Measurements from ENCODE around the gene ADGB. TPM values are rescaled to one million over a fixed set of nuclear protein-coding genes. Genes with fewer than 3 reads are reported as not detected.
"Not testable (repeated sequence)": the region's sequence is repeated elsewhere in the genome, so short reads cannot be mapped to it uniquely, and the experiment has no call there.

Gene ADGB
- total and polyA plus RNA-seq, 2 donors (not counting 1 experiment from before 2014, with no cell fraction given) = not detected

DNA sequence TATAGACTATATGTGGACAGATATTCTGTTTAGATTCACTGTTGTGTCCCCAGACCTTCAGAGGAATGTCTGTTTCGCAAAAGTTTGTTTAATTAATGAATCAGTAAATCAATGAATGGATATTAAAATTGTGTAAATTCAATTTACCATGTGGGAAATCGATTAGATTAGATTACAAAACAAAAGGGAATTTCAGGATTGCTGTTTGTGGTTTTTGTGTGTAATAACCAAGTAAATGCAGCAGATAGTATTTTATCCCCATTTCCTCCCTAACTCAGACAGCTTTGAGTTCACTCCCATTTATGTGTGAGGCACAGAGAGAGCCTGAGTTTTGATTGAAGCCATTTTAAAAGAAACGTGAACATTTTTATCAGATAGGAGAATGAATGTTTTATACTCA is 214.8 kb downstream of the ADGB start:
- Histone ChIP-seq H3K27me3 (ENCODE audit: control insufficient read depth, insufficient read depth, low read length) (no peaks in the 10 kb centered on the region), H3K4me3 (replicated peaks in 1 of 4; ENCODE audit: control extremely low read depth in 1 of 4, insufficient read depth in 1 of 4, low read depth in 3 of 4, low read length in 4 of 4) (no peak overlapping the region), H3K4me2 (ENCODE audit: extremely low read depth, insufficient read depth, low read length) (no peak overlapping the region), H2AFZ (ENCODE audit: low read length) (no peak overlapping the region), H3K4me1 (ENCODE audit: control insufficient read depth, extremely low read depth, insufficient read depth, low read length) (no peaks in the 10 kb centered on the region), H3K9ac (ENCODE audit: insufficient read depth, low read length) (no peak overlapping the region), H3K79me2 (ENCODE audit: control insufficient read depth, insufficient read depth, low read length) (no peaks in the 10 kb centered on the region), H3K9me3 (ENCODE audit: control insufficient read depth, insufficient read depth, low read depth, low read length) (no peaks in the 10 kb centered on the region), H3K27ac (ENCODE audit: insufficient read depth, low read length) (no peak overlapping the region), H3K36me3 (ENCODE audit: control insufficient read depth, insufficient read depth, low read length) (no peaks in the 10 kb centered on the region), H4K20me1 (ENCODE audit: control insufficient read depth, extremely low read depth, insufficient read depth, low read length) (no peaks in the 10 kb centered on the region)
- no peak for TF ChIP-seq EZH2 (IDR thresholded peaks at IDR 0.05; ENCODE audit: low read length, missing control alignments)
- TF ChIP-seq, protein P1, sequence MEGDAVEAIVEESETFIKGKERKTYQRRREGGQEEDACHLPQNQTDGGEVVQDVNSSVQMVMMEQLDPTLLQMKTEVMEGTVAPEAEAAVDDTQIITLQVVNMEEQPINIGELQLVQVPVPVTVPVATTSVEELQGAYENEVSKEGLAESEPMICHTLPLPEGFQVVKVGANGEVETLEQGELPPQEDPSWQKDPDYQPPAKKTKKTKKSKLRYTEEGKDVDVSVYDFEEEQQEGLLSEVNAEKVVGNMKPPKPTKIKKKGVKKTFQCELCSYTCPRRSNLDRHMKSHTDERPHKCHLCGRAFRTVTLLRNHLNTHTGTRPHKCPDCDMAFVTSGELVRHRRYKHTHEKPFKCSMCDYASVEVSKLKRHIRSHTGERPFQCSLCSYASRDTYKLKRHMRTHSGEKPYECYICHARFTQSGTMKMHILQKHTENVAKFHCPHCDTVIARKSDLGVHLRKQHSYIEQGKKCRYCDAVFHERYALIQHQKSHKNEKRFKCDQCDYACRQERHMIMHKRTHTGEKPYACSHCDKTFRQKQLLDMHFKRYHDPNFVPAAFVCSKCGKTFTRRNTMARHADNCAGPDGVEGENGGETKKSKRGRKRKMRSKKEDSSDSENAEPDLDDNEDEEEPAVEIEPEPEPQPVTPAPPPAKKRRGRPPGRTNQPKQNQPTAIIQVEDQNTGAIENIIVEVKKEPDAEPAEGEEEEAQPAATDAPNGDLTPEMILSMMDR (conservative IDR thresholded peaks at IDR 0.05 in 1 of 2, IDR thresholded peaks at IDR 0.05 in 1 of 2; ENCODE audit: low read depth in 1 of 2, low read length in 2 of 2) = no peak
- DNase-seq (ENCODE audit: low read depth in 2 of 2) = peak; percentile 43 to 79

DNA sequence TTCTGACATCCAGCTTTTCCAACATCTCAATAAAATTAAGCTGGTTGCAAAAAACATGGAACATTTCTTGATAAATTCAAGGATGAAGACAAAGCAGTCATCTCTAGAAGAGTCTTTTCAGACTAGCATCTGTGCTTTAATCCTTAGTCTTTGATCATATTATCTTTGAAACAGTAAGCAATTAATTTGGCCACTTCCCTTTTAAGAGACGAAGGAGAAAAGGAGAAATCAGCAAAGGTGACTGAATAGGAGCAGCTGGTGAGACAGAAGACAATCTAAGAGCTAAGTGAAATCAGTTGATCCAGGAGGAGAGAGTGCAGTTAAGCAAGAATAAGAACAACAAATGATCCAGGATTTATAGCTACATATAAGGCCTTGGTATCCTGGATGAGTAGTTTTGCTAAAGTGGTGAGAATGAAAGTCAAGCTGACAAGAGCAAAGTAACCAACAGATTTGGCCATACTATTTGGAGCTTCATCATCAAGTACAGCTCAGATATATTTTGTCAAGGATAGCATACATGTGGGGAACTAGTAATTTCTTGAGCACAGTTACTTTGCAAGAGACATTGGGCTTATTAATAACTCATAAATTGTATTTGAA is 215.5 kb downstream of the ADGB start:
- Histone ChIP-seq H3K4me2 (ENCODE audit: extremely low read depth, insufficient read depth, low read length) (no peak overlapping the region), H3K4me3 (replicated peaks in 1 of 4; ENCODE audit: control extremely low read depth in 1 of 4, insufficient read depth in 1 of 4, low read depth in 3 of 4, low read length in 4 of 4) (no peak overlapping the region), H3K79me2 (ENCODE audit: control insufficient read depth, insufficient read depth, low read length) (no peaks in the 10 kb centered on the region), H3K9ac (ENCODE audit: insufficient read depth, low read length) (no peak overlapping the region), H3K9me3 (ENCODE audit: control insufficient read depth, insufficient read depth, low read depth, low read length) (no peaks in the 10 kb centered on the region), H4K20me1 (ENCODE audit: control insufficient read depth, extremely low read depth, insufficient read depth, low read length) (no peaks in the 10 kb centered on the region), H3K27me3 (ENCODE audit: control insufficient read depth, insufficient read depth, low read length) (no peaks in the 10 kb centered on the region), H2AFZ (ENCODE audit: low read length) (no peak overlapping the region), H3K36me3 (ENCODE audit: control insufficient read depth, insufficient read depth, low read length) (no peaks in the 10 kb centered on the region), H3K27ac (ENCODE audit: insufficient read depth, low read length) (no peak overlapping the region), H3K4me1 (ENCODE audit: control insufficient read depth, extremely low read depth, insufficient read depth, low read length) (no peaks in the 10 kb centered on the region)
- peak; percentile 19 to 33 for DNase-seq (ENCODE audit: low read depth in 2 of 2)
- TF ChIP-seq, protein P1 (conservative IDR thresholded peaks at IDR 0.05 in 1 of 2, IDR thresholded peaks at IDR 0.05 in 1 of 2; ENCODE audit: low read depth in 1 of 2, low read length in 2 of 2) = no peak
- TF ChIP-seq EZH2 (IDR thresholded peaks at IDR 0.05; ENCODE audit: low read length, missing control alignments) = no peak

DNA sequence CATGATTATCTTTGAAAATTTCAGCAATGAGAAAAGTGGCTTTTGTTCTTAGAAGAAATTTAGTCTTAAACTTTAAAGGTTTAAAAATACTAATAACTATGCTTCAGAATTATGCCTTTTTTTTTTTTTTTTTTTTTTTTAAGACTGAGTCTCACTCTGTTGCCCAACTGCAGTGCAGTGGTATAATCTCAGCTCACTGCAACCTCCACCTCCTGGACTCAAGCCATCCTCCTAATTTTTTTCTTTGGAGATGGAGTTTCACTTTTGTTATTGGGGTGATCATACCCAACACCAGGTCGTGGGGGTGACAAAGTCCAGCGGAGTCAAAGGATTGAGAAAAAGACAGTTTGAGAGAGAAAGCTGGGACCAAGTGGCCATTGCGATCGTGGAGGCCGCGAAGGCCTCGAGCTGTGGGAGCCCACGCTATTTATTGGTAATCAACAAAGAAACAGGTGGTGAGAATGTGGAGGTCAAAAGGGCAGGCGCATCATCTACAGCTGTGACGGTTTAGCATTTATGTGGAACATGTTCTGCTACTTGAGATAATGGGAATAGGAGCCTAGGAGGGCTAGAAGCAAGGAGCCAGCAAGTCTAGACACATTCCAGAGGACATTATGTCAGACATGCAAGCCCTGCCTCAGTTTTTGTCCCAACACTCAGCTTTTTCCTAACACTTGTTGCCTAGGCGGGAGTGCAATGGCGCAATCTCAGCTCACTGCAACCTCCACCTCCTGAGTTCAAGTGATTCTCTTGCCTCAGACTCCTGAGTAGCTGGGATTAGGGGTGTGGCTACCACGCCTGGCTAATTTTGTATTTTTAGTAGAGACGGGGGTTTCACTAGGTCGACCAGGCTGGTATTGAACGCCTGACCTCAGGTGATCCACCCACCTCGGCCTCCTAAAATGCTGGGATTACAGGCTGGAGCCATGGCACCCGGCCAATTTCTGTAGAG is 217.0 kb downstream of the ADGB start:
- not testable (repeated sequence) for H3K36me3 ChIP-seq (ENCODE audit: control insufficient read depth, insufficient read depth, low read length); H3K9ac ChIP-seq (ENCODE audit: insufficient read depth, low read length); H3K27ac ChIP-seq (ENCODE audit: insufficient read depth, low read length); H3K27me3 ChIP-seq (ENCODE audit: control insufficient read depth, insufficient read depth, low read length); H3K4me2 ChIP-seq (ENCODE audit: extremely low read depth, insufficient read depth, low read length); H3K4me1 ChIP-seq (ENCODE audit: control insufficient read depth, extremely low read depth, insufficient read depth, low read length); H2AFZ ChIP-seq (ENCODE audit: low read length); H3K9me3 ChIP-seq (ENCODE audit: control insufficient read depth, insufficient read depth, low read depth, low read length); H4K20me1 ChIP-seq (ENCODE audit: control insufficient read depth, extremely low read depth, insufficient read depth, low read length); H3K79me2 ChIP-seq (ENCODE audit: control insufficient read depth, insufficient read depth, low read length); H3K4me3 ChIP-seq (replicated peaks in 1 of 4; ENCODE audit: control extremely low read depth in 1 of 4, insufficient read depth in 1 of 4, low read depth in 3 of 4, low read length in 4 of 4)
- peak in 1 of 2 donors; percentile 29 for DNase-seq (ENCODE audit: low read depth in 2 of 2)

Data from fibroblast of lung (primary cell).